ENCODE results near the gene LHX4. TPM values are rescaled to one million over a fixed set of nuclear protein-coding genes. Genes with fewer than 3 reads are reported as not detected.

LHX4 gene
- total RNA-seq, 4 donors from 2014 or later: not detected

GRCh38 chr1:180194546-180195207 lies 35.4 kb upstream of the LHX4 start:
- H3K36me3 ChIP-seq: peaks cover 2 to 60% of the 10 kb centered on the region in 2 donors
- no peak overlapping the region for H3K4me3 ChIP-seq
- no peaks in the 10 kb centered on the region for H3K27me3 ChIP-seq
- no peaks in the 10 kb centered on the region for H3K4me1 ChIP-seq
- no peak for ATAC-seq
- H3K9me3 ChIP-seq: no peaks in the 10 kb centered on the region
- no peak for TF ChIP-seq CTCF (IDR thresholded peaks at IDR 0.05 in 4 of 5, conservative IDR thresholded peaks at IDR 0.05 in 1 of 5)
- intact Hi-C loops (cut with DNase I; ENCODE audit: low total_unique reads) (no loop called here), in situ Hi-C loops (cut with MboI; ENCODE audit: low sequenced_read_pairs in 4 of 4) (loop anchor here in 3 of 4 donors (25.0 kb wide), 2 partner anchors 107 to 482 kb away; no protein-coding TSS in a partner anchor)
- no peak overlapping the region for H3K27ac ChIP-seq
- no peak for DNase-seq

- in situ Hi-C loops (cut with MboI; ENCODE audit: low sequenced_read_pairs in 4 of 4) (loop anchor here in 3 of 4 donors (25.0 kb wide), 2 partner anchors 108 to 483 kb away; no protein-coding TSS in a partner anchor), intact Hi-C loops (cut with DNase I; ENCODE audit: low total_unique reads) (no loop called here)
- TF ChIP-seq POLR2A (IDR thresholded peaks at IDR 0.05) (no peak), CTCF (IDR thresholded peaks at IDR 0.05 in 4 of 5, conservative IDR thresholded peaks at IDR 0.05 in 1 of 5) (no peak)
- H3K36me3 ChIP-seq: peaks cover 2 to 53% of the 10 kb centered on the region in 2 donors
- no peaks in the 10 kb centered on the region for H3K27me3 ChIP-seq
- H3K27ac ChIP-seq: no peak overlapping the region
- no peaks in the 10 kb centered on the region for H3K9me3 ChIP-seq
- no peaks in the 10 kb centered on the region for H3K4me1 ChIP-seq
- H3K4me3 ChIP-seq: no peak overlapping the region
- ATAC-seq (no peak), DNase-seq (no peak)
Measured at GRCh38 chr1:180195401-180195800, 34.7 kb upstream of the LHX4 start.

GRCh38 chr1:180195916-180196315 lies 34.1 kb upstream of the LHX4 start:
- H3K9me3 ChIP-seq: no peaks in the 10 kb centered on the region
- DNase-seq (no peak), ATAC-seq (no peak)
- intact Hi-C loops (cut with DNase I; ENCODE audit: low total_unique reads): no loop called here
- in situ Hi-C loops (cut with MboI; ENCODE audit: low sequenced_read_pairs in 4 of 4): loop anchor here in 3 of 4 donors (25.0 kb wide), 2 partner anchors 109 to 484 kb away; no protein-coding TSS in a partner anchor
- H3K27ac ChIP-seq: no peak overlapping the region
- no peak overlapping the region for H3K4me3 ChIP-seq
- no peaks in the 10 kb centered on the region for H3K27me3 ChIP-seq
- no peak for TF ChIP-seq CTCF (IDR thresholded peaks at IDR 0.05 in 4 of 5, conservative IDR thresholded peaks at IDR 0.05 in 1 of 5)
- no peak for TF ChIP-seq POLR2A (IDR thresholded peaks at IDR 0.05)
- no peaks in the 10 kb centered on the region for H3K4me1 ChIP-seq
- H3K36me3 ChIP-seq: peaks cover 0 to 47% of the 10 kb centered on the region in 2 donors

DNA sequence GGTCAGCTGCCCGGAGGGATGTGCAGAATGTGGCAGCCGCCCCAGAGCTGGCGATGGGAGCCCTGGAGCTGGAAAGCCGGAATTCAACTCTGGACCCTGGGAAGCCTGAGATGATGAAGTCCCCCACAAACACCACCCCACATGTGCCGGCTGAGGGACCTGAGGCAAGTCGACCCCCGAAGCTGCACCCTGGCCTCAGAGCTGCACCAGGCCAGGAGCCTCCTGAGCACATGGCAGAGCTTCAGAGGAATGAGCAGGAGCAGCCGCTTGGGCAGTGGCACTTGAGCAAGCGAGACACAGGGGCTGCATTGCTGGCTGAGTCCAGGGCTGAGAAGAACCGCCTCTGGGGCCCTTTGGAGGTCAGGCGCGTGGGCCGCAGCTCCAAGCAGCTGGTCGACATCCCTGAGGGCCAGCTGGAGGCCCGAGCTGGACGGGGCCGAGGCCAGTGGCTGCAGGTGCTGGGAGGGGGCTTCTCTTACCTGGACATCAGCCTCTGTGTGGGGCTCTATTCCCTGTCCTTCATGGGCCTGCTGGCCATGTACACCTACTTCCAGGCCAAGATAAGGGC lies 33.5 kb upstream of the LHX4 start:
- Histone ChIP-seq H3K4me3 (no peak overlapping the region), H3K27me3 (no peaks in the 10 kb centered on the region), H3K9me3 (no peaks in the 10 kb centered on the region), H3K36me3 (peaks cover 0 to 41% of the 10 kb centered on the region in 2 donors), H3K27ac (no peak overlapping the region), H3K4me1 (no peaks in the 10 kb centered on the region)
- intact Hi-C loops (cut with DNase I; ENCODE audit: low total_unique reads) (no loop called here), in situ Hi-C loops (cut with MboI; ENCODE audit: low sequenced_read_pairs in 4 of 4) (loop anchor here in 3 of 4 donors (25.0 kb wide), 2 partner anchors 109 to 484 kb away; no protein-coding TSS in a partner anchor)
- TF ChIP-seq CTCF (IDR thresholded peaks at IDR 0.05 in 4 of 5, conservative IDR thresholded peaks at IDR 0.05 in 1 of 5) (no peak), POLR2A (IDR thresholded peaks at IDR 0.05) (no peak)
- ATAC-seq (no peak), DNase-seq (no peak)
